ENCODE results near the gene SLC37A1. TPM values are rescaled to one million over a fixed set of nuclear protein-coding genes. Genes with fewer than 3 reads are reported as not detected.

SLC37A1 gene
- total RNA-seq, 2 donors from 2014 or later: 17.2 to 22.5 TPM

GRCh38 chr21:42581993-42582786 is 68.5 kb downstream of the SLC37A1 start:
- Mint-ChIP-seq H3K4me3 (no peak overlapping the region), H3K36me3 (no peaks in the 10 kb centered on the region), H3K27me3 (no peaks in the 10 kb centered on the region), H3K27ac (no peak overlapping the region), H3K9me3 (no peaks in the 10 kb centered on the region), H3K4me1 (ENCODE audit: low read depth in 2 of 2) (peaks cover 0 to 5% of the 10 kb centered on the region in 2 donors)
- ATAC-seq: no peak
- no peak for DNase-seq (ENCODE audit: low spot score)

- Mint-ChIP-seq H3K4me1 (ENCODE audit: low read depth in 2 of 2) (peaks cover 0 to 5% of the 10 kb centered on the region in 2 donors), H3K27ac (no peak overlapping the region), H3K36me3 (no peaks in the 10 kb centered on the region), H3K9me3 (no peaks in the 10 kb centered on the region), H3K4me3 (no peak overlapping the region), H3K27me3 (no peaks in the 10 kb centered on the region)
- no peak for DNase-seq (ENCODE audit: low spot score)
- no peak for ATAC-seq
Observed at GRCh38 chr21:42582787-42583476, 69.3 kb downstream of the SLC37A1 start.

- no peaks in the 10 kb centered on the region for H3K36me3 Mint-ChIP-seq
- no peak for ATAC-seq
- no peaks in the 10 kb centered on the region for H3K9me3 Mint-ChIP-seq
- peak; percentile 13 for DNase-seq (ENCODE audit: low spot score)
- no peak overlapping the region for H3K4me3 Mint-ChIP-seq
- peaks cover 0 to 5% of the 10 kb centered on the region in 2 donors for H3K4me1 Mint-ChIP-seq (ENCODE audit: low read depth in 2 of 2)
- no peak overlapping the region for H3K27ac Mint-ChIP-seq
- H3K27me3 Mint-ChIP-seq: no peaks in the 10 kb centered on the region
Observed at GRCh38 chr21:42583477-42584295, 70.0 kb downstream of the SLC37A1 start.

- Mint-ChIP-seq H3K9me3 (no peaks in the 10 kb centered on the region), H3K4me3 (no peak overlapping the region), H3K36me3 (no peaks in the 10 kb centered on the region), H3K27ac (no peak overlapping the region), H3K4me1 (ENCODE audit: low read depth in 2 of 2) (peaks cover 0 to 5% of the 10 kb centered on the region in 2 donors), H3K27me3 (no peaks in the 10 kb centered on the region)
- ATAC-seq (no peak), DNase-seq (ENCODE audit: low spot score) (no peak)
Observed at GRCh38 chr21:42584296-42584641, 70.6 kb downstream of the SLC37A1 start.

- peaks cover under 1 to 5% of the 10 kb centered on the region in 2 donors for H3K4me1 Mint-ChIP-seq (ENCODE audit: low read depth in 2 of 2)
- ATAC-seq (no peak), DNase-seq (ENCODE audit: low spot score) (no peak)
- no peak overlapping the region for H3K27ac Mint-ChIP-seq
- no peak overlapping the region for H3K4me3 Mint-ChIP-seq
- no peaks in the 10 kb centered on the region for H3K36me3 Mint-ChIP-seq
- no peaks in the 10 kb centered on the region for H3K27me3 Mint-ChIP-seq
- no peaks in the 10 kb centered on the region for H3K9me3 Mint-ChIP-seq
Observed at GRCh38 chr21:42585881-42586280, 72.2 kb downstream of the SLC37A1 start.

GRCh38 chr21:42586406-42586805 is 72.8 kb downstream of the SLC37A1 start:
- H3K4me3 Mint-ChIP-seq: no peak overlapping the region
- DNase-seq (ENCODE audit: low spot score): no peak
- H3K27me3 Mint-ChIP-seq: no peaks in the 10 kb centered on the region
- ATAC-seq: no peak
- peaks cover 5 to 8% of the 10 kb centered on the region in 2 donors for H3K4me1 Mint-ChIP-seq (ENCODE audit: low read depth in 2 of 2)
- H3K36me3 Mint-ChIP-seq: no peaks in the 10 kb centered on the region
- no peaks in the 10 kb centered on the region for H3K9me3 Mint-ChIP-seq
- H3K27ac Mint-ChIP-seq: no peak overlapping the region

GRCh38 chr21:42587036-42587435 is 73.4 kb downstream of the SLC37A1 start:
- Mint-ChIP-seq H3K27ac (no peak overlapping the region), H3K27me3 (peaks cover under 1% of the 10 kb centered on the region in 2 donors), H3K9me3 (no peaks in the 10 kb centered on the region), H3K4me1 (ENCODE audit: low read depth in 2 of 2) (peaks cover 5 to 8% of the 10 kb centered on the region in 2 donors), H3K4me3 (no peak overlapping the region), H3K36me3 (no peaks in the 10 kb centered on the region)
- DNase-seq (ENCODE audit: low spot score): no peak
- ATAC-seq: no peak

GRCh38 chr21:42590431-42591131 is 76.9 kb downstream of the SLC37A1 start:
- peaks cover 3 to 5% of the 10 kb centered on the region in 2 donors for H3K4me1 Mint-ChIP-seq (ENCODE audit: low read depth in 2 of 2)
- ATAC-seq (no peak), DNase-seq (ENCODE audit: low spot score) (no peak)
- no peaks in the 10 kb centered on the region for H3K36me3 Mint-ChIP-seq
- H3K9me3 Mint-ChIP-seq: no peaks in the 10 kb centered on the region
- H3K27me3 Mint-ChIP-seq: peaks cover 4 to 7% of the 10 kb centered on the region in 2 donors
- H3K27ac Mint-ChIP-seq: no peak overlapping the region
- no peak overlapping the region for H3K4me3 Mint-ChIP-seq

- Mint-ChIP-seq H3K4me1 (ENCODE audit: low read depth in 2 of 2) (peaks cover 3 to 5% of the 10 kb centered on the region in 2 donors), H3K27me3 (peaks cover 7 to 9% of the 10 kb centered on the region in 2 donors), H3K27ac (no peak overlapping the region), H3K4me3 (no peak overlapping the region), H3K36me3 (no peaks in the 10 kb centered on the region), H3K9me3 (no peaks in the 10 kb centered on the region)
- DNase-seq (ENCODE audit: low spot score) (no peak), ATAC-seq (no peak)
Observed at GRCh38 chr21:42591170-42591869, 77.7 kb downstream of the SLC37A1 start.

- no peak for ATAC-seq
- no peak for DNase-seq (ENCODE audit: low spot score)
- no peak overlapping the region for H3K27ac Mint-ChIP-seq
- H3K27me3 Mint-ChIP-seq: peaks cover 7 to 9% of the 10 kb centered on the region in 2 donors
- H3K36me3 Mint-ChIP-seq: no peaks in the 10 kb centered on the region
- H3K4me1 Mint-ChIP-seq (ENCODE audit: low read depth in 2 of 2): peaks cover 3 to 5% of the 10 kb centered on the region in 2 donors
- H3K4me3 Mint-ChIP-seq: no peak overlapping the region
- no peaks in the 10 kb centered on the region for H3K9me3 Mint-ChIP-seq
Observed at GRCh38 chr21:42592156-42592820, 78.6 kb downstream of the SLC37A1 start.

- peaks cover 3 to 5% of the 10 kb centered on the region in 2 donors for H3K4me1 Mint-ChIP-seq (ENCODE audit: low read depth in 2 of 2)
- ATAC-seq: peak; percentile 67 to 85
Observed at GRCh38 chr21:42593007-42593814, 79.6 kb downstream of the SLC37A1 start.

More at GRCh38 chr21:42593007-42593814, 79.6 kb downstream of the SLC37A1 start:
- H3K9me3 Mint-ChIP-seq: no peaks in the 10 kb centered on the region
- no peak for DNase-seq (ENCODE audit: low spot score)
- peaks cover 7 to 9% of the 10 kb centered on the region in 2 donors for H3K27me3 Mint-ChIP-seq
- no peaks in the 10 kb centered on the region for H3K36me3 Mint-ChIP-seq
- no peak overlapping the region for H3K27ac Mint-ChIP-seq
- no peak overlapping the region for H3K4me3 Mint-ChIP-seq
